A549 (cell line): ENCODE data around the gene SMIM29. TPM values are rescaled to one million over a fixed set of nuclear protein-coding genes. Genes with fewer than 3 reads are reported as not detected.

Source experiments
- ATAC-seq, 2 experiments: fragments of 200-7000 bp in 1 of 2; fragments of >200 bp in 1 of 2; cut with Nextera tagmentation in 1 of 2; cut with Tn5 transposase in 1 of 2; 3 replicates each; pipeline versions ENCODE4 v1.8.0 to v1.9.1; 2018 to 2020; ENCODE audit warnings: mild to moderate bottlenecking in 1 of 2, moderate library complexity in 1 of 2
- CTCF ChIA-PET: fragments of 300-600 bp; sonication (Branson Sonifier 250); formaldehyde crosslinking; extraction: SDS; loops from one replicate; lab custom pipeline; 2021; ENCODE audit warnings: antibody characterized with exemption, inconsistent platforms; lab: Yijun Ruan, JAX
- POLR2A ChIA-PET: fragments of 350-600 bp; formaldehyde crosslinking; extraction: SDS; loops from one replicate; lab custom pipeline; 2021; ENCODE audit warnings: antibody characterized with exemption, inconsistent platforms; lab: Yijun Ruan, JAX
- DNase-seq, 2 experiments: peaks; one replicate each; pipeline versions ENCODE4 v3.0.0 to v3.0.0-alpha.2; 2011 to 2016; ENCODE audit warnings: low read depth in 1 of 2, low spot score in 1 of 2
- FAIRE-seq: peaks from 2 replicates; lab custom pipeline; 2011; peaks lifted over from hg19 to GRCh38; lab: Jason Lieb, UNC
- H3K27ac ChIP-seq, 2 experiments: fragments of >200 bp; sonication (Bioruptor Twin); formaldehyde crosslinking; 3 replicates each; pipeline ENCODE4 v1.5.1; 2016 to 2017
- H3K4me1 ChIP-seq: fragments of >200 bp; sonication (Bioruptor Twin); formaldehyde crosslinking; 3 replicates; pipeline ENCODE4 v1.6.1; 2016
- H3K4me2 ChIP-seq: fragments of >200 bp; sonication (Bioruptor Twin); formaldehyde crosslinking; 3 replicates; pipeline ENCODE4 v1.6.1; 2016
- H3K4me3 ChIP-seq: fragments of >200 bp; sonication (Bioruptor Twin); formaldehyde crosslinking; 3 replicates; pipeline ENCODE4 v1.5.1; 2016
- H3K9me3 ChIP-seq: fragments of >200 bp; sonication (Bioruptor Twin); formaldehyde crosslinking; 3 replicates; pipeline ENCODE4 v1.6.1; 2016
- BHLHE40 ChIP-seq: IDR thresholded peaks from 2 replicates; pipeline ENCODE4 v1.6.1; 2012; ENCODE audit warnings: low read depth, low read length, inconsistent platforms
- CBX2 ChIP-seq: fragments of 200-600 bp; sonication (generic); IDR thresholded peaks from 2 replicates; pipeline ENCODE4 v1.6.1; 2016; ENCODE audit warnings: low read depth, mild to moderate bottlenecking, borderline replicate concordance
- CBX8 ChIP-seq: fragments of 200-600 bp; sonication (generic); IDR thresholded peaks from 2 replicates; pipeline ENCODE4 v1.6.1; 2016
- CEBPB ChIP-seq, 2 experiments: fragments of >200 bp in 1 of 2; sonication (Bioruptor Twin) in 1 of 2; formaldehyde crosslinking in 1 of 2; IDR thresholded peaks; 2 replicates each; pipeline ENCODE4 v1.6.1; 2012 to 2016
- CHD2 ChIP-seq: fragments of 150-350 bp; IDR thresholded peaks from 2 replicates; pipeline ENCODE4 v1.6.1; 2014; ENCODE audit warnings: low read length; ENCODE audit not compliant: partially characterized antibody
- CHD4 ChIP-seq: fragments of 200-600 bp; sonication (generic); IDR thresholded peaks from 2 replicates; pipeline ENCODE4 v1.6.1; 2016; ENCODE audit warnings: antibody characterized with exemption, mild to moderate bottlenecking, borderline replicate concordance
- CTCF ChIP-seq: fragments of >200 bp; sonication (Bioruptor Twin); formaldehyde crosslinking; IDR thresholded peaks from 3 replicates; pipeline ENCODE4 v1.5.1; 2016
- EHF ChIP-seq: fragments of 250-450 bp; sonication (Bioruptor Pico); IDR thresholded peaks from 2 replicates; pipeline ENCODE4 v1.5.0; 2020; ENCODE audit warnings: mild to moderate bottlenecking
- FOSL2 ChIP-seq, 2 experiments: fragments of 450-650 bp in 1 of 2; fragments of >200 bp in 1 of 2; sonication (Bioruptor Twin) in 1 of 2; formaldehyde crosslinking; IDR thresholded peaks; 2 replicates each; pipeline versions ENCODE4 v1.5.0 to v1.6.1; 2016 to 2020; ENCODE audit warnings: mild to moderate bottlenecking in 1 of 2, moderate library complexity in 1 of 2
- FOXS1 ChIP-seq: fragments of 250-450 bp; sonication (Bioruptor Pico); IDR thresholded peaks from 2 replicates; pipeline ENCODE4 v1.5.0; 2020; ENCODE audit warnings: mild to moderate bottlenecking, moderate library complexity
- HDAC2 ChIP-seq: fragments of 200-600 bp; sonication (generic); IDR thresholded peaks from 2 replicates; pipeline ENCODE4 v1.6.1; 2016
- HES2 ChIP-seq: fragments of >200 bp; sonication (Bioruptor Twin); formaldehyde crosslinking; IDR thresholded peaks from 2 replicates; pipeline ENCODE4 v1.6.1; 2016
- HEYL ChIP-seq: fragments of 250-450 bp; sonication (Bioruptor Pico); IDR thresholded peaks from 2 replicates; pipeline ENCODE4 v1.8.0; 2021; ENCODE audit warnings: mild to moderate bottlenecking, moderate library complexity
- HOXA7 ChIP-seq: fragments of 250-450 bp; sonication (Bioruptor Pico); IDR thresholded peaks from 2 replicates; pipeline ENCODE4 v1.5.0; 2020; ENCODE audit warnings: mild to moderate bottlenecking, moderate library complexity
- HOXB5 ChIP-seq: fragments of 250-450 bp; sonication (Bioruptor Pico); IDR thresholded peaks from 2 replicates; pipeline ENCODE4 v1.5.0; 2020; ENCODE audit warnings: mild to moderate bottlenecking, moderate library complexity
- JUN ChIP-seq, 2 experiments: fragments of >200 bp; sonication (Bioruptor Twin); formaldehyde crosslinking; IDR thresholded peaks; 2 replicates in 1 of 2; 3 replicates in 1 of 2; pipeline ENCODE4 v1.6.1; 2016 to 2017
- JUNB ChIP-seq: fragments of >200 bp; sonication (Bioruptor Twin); formaldehyde crosslinking; IDR thresholded peaks from 2 replicates; pipeline ENCODE4 v1.6.1; 2016
- KDM1A ChIP-seq: fragments of 200-600 bp; sonication (generic); IDR thresholded peaks from 2 replicates; pipeline ENCODE4 v1.6.1; 2016; ENCODE audit warnings: low read depth, mild to moderate bottlenecking
- MAFK ChIP-seq: fragments of 450-650 bp; IDR thresholded peaks from 2 replicates; pipeline ENCODE4 v1.6.1; 2014; ENCODE audit not compliant: partially characterized antibody
- MAX ChIP-seq: IDR thresholded peaks from 2 replicates; pipeline ENCODE4 v1.6.1; 2012
- MAZ ChIP-seq: fragments of 150-350 bp; IDR thresholded peaks from 2 replicates; pipeline ENCODE4 v1.6.1; 2014; ENCODE audit warnings: antibody characterized with exemption, low read depth, low read length, borderline replicate concordance
- NFE2L2 ChIP-seq: fragments of 150-350 bp; conservative IDR thresholded peaks from 2 replicates; pipeline ENCODE4 v1.6.1; 2014; ENCODE audit warnings: low read length
- NR3C1 ChIP-seq: fragments of >200 bp; sonication (Bioruptor Twin); formaldehyde crosslinking; IDR thresholded peaks from 3 replicates; pipeline ENCODE4 v1.6.1; 2017
- PBX3 ChIP-seq: IDR thresholded peaks from 2 replicates; pipeline ENCODE4 v1.6.1; 2012
- PHF8 ChIP-seq: fragments of 200-600 bp; sonication (generic); IDR thresholded peaks from 2 replicates; pipeline ENCODE4 v1.6.1; 2016; ENCODE audit warnings: low read depth, mild to moderate bottlenecking, antibody characterized with exemption, moderate library complexity, borderline replicate concordance
- POLR2A ChIP-seq: IDR thresholded peaks from 2 replicates; pipeline ENCODE4 v1.6.1; 2012; ENCODE audit warnings: mild to moderate bottlenecking, low read length
- POLR2AphosphoS2 ChIP-seq: conservative IDR thresholded peaks from 2 replicates; pipeline ENCODE4 v1.6.1; 2012; ENCODE audit warnings: low read length, improper control_type of control experiment, inconsistent platforms
- RAD21 ChIP-seq, 2 experiments: fragments of >200 bp in 1 of 2; sonication (Bioruptor Twin) in 1 of 2; formaldehyde crosslinking in 1 of 2; IDR thresholded peaks in 1 of 2; conservative IDR thresholded peaks in 1 of 2; 2 replicates in 1 of 2; 3 replicates in 1 of 2; pipeline ENCODE4 v1.6.1; 2012 to 2018; ENCODE audit warnings: inconsistent platforms in 1 of 2
- USF2 ChIP-seq: fragments of 450-650 bp; IDR thresholded peaks from 2 replicates; pipeline ENCODE4 v1.6.1; 2014; ENCODE audit warnings: antibody characterized with exemption
- ZC3H11A ChIP-seq: fragments of 450-650 bp; IDR thresholded peaks from 2 replicates; pipeline ENCODE4 v1.6.1; 2014; ENCODE audit warnings: antibody characterized with exemption, mild to moderate bottlenecking
- ZFP36 ChIP-seq: fragments of 450-650 bp; IDR thresholded peaks from 2 replicates; pipeline ENCODE4 v1.6.1; 2014; ENCODE audit warnings: borderline replicate concordance; ENCODE audit not compliant: partially characterized antibody
- ZNF302 ChIP-seq: fragments of 250-450 bp; sonication (Bioruptor Pico); IDR thresholded peaks from 2 replicates; pipeline ENCODE4 v1.9.0; 2021; ENCODE audit warnings: inconsistent platforms, mild to moderate bottlenecking, moderate library complexity
- WGBS: methylation state at CpG from one replicate; pipeline ENCODE4 v1.1.6; 2017; ENCODE audit errors: missing lambda C conversion rate; 5-methylcytosine and 5-hydroxymethylcytosine counted together
- polyA plus RNA-seq, 4 experiments: library from polyadenylated mRNA; depleted of rRNA in 3 of 4; stranded (reverse); fragments of >200 nt; fragmentation: RNase III in 1 of 4; extraction: RNeasy Plus Mini Kit Qiagen cat#74134 plus additional on column Dnase treatment in 1 of 4; gene quantifications; 2 replicates in 3 of 4; 3 replicates in 1 of 4; pipeline ENCODE4 v1.2.3, GENCODE V29; 2011 to 2017

SMIM29 gene
- polyA plus RNA-seq, 2 of the 4 experiments (the other 2 are of a cell fraction), result 8.1 to 15.4 TPM

GRCh38 chr6:34225551-34225950 lies 23.3 kb downstream of the SMIM29 start:
- Histone ChIP-seq H3K4me1 (peaks cover 20% of the 10 kb centered on the region), H3K9me3 (no peaks in the 10 kb centered on the region), H3K4me3 (no peak overlapping the region), H3K4me2 (no peak overlapping the region), H3K27ac (peak overlapping the region in 1 of 2 experiments; percentile 14; a peak in 1 of 6 replicates)
- CTCF ChIA-PET, result interaction anchor here (1.1 to 1.2 kb wide), 2 partner anchors 30 to 384 kb away, joined by 3 to 4 read pairs; no protein-coding TSS in a partner anchor
- no peak for ATAC-seq
- WGBS, result 92% methylated on average over 5 of the region's 5 CpGs
- no peak for FAIRE-seq
- TF ChIP-seq POLR2AphosphoS2, result no peak
- no peak for TF ChIP-seq KDM1A
- TF ChIP-seq HEYL (CRISPR knock-in tag), result no peak
- no peak for TF ChIP-seq JUN (IDR thresholded peaks at IDR 0.05)
- no peak for TF ChIP-seq NR3C1
- no peak for TF ChIP-seq HDAC2
- no peak for TF ChIP-seq CBX8
- no peak for TF ChIP-seq RAD21 (conservative IDR thresholded peaks at IDR 0.05 in 1 of 2, IDR thresholded peaks at IDR 0.05 in 1 of 2)
- TF ChIP-seq MAZ, result no peak
- no peak for TF ChIP-seq PHF8
- no peak for TF ChIP-seq EHF (CRISPR knock-in tag)
- no peak for TF ChIP-seq FOXS1
- TF ChIP-seq CHD4, result no peak
- TF ChIP-seq HOXA7 (CRISPR knock-in tag), result no peak
- TF ChIP-seq MAX, result no peak
- no peak for TF ChIP-seq ZFP36
- DNase-seq, result no peak
- POLR2A ChIA-PET, result no interaction called here

- no peak for FAIRE-seq
- H3K4me3 ChIP-seq, result peak overlapping the region; percentile 49
- peak overlapping the region; percentile 86 for H3K4me2 ChIP-seq
- peak; percentile 87 to 90 for ATAC-seq
- POLR2A ChIA-PET, result interaction anchor here (0.9 to 2.4 kb wide), 6 partner anchors 13 to 202 kb away, joined by 3 to 39 read pairs (median 5); partner anchors contain the start of genes HMGA1, RPS10 and SMIM29
- CTCF ChIA-PET, result interaction anchor here (1.0 to 3.8 kb wide), 5 partner anchors 9 to 33 kb away, joined by 3 to 20 read pairs (median 4); partner anchors contain the start of gene HMGA1
- H3K9me3 ChIP-seq, result no peaks in the 10 kb centered on the region
- peak; percentile 85 to 87 for DNase-seq
- H3K4me1 ChIP-seq, result peaks cover 20% of the 10 kb centered on the region
- 3% methylated on average over 18 of the region's 55 CpGs for WGBS
- peak overlapping the region; percentile 90 to 98 for H3K27ac ChIP-seq
- TF ChIP-seq ZNF302 (CRISPR knock-in tag) (no peak), CEBPB (IDR thresholded peaks at IDR 0.05) (no peak), USF2 (no peak), CBX2 (no peak), MAFK (no peak), HES2 (no peak), PHF8 (0 out of 2 replicates have a peak, but pooled peaks have one; percentile 14), HOXB5 (no peak), CTCF (no peak), ZC3H11A (no peak), JUNB (peak; percentile 76), RAD21 (conservative IDR thresholded peaks at IDR 0.05 in 1 of 2, IDR thresholded peaks at IDR 0.05 in 1 of 2) (no peak), NFE2L2 (no peak), CHD2 (no peak), POLR2A (peak; percentile 49), HDAC2 (no peak), PBX3 (no peak), MAZ (no peak), JUN (IDR thresholded peaks at IDR 0.05) (peak in 1 of 2 experiments; percentile 51; a peak in 3 of 5 replicates), FOSL2 (IDR thresholded peaks at IDR 0.05) (peak; percentile 82; the same call in 1 of the 2 replicates), FOSL2 (CRISPR knock-in tag; IDR thresholded peaks at IDR 0.05) (peak; percentile 93), BHLHE40 (no peak), MAX (peak; percentile 19)
Observed at GRCh38 chr6:34223956-34224940, 24.6 kb downstream of the SMIM29 start.
